Adrenal gland (tissue), 5 donors: ENCODE data around the gene PALM2AKAP2.

Experiments used
- POLR2A ChIP-seq, 2 donors: fragments of 450-650 bp; IDR thresholded peaks; one replicate each; pipeline ENCODE4 v1.6.1; 2017; ENCODE audit warnings: antibody characterized with exemption in 2 of 2, mild to moderate bottlenecking in 2 of 2, moderate library complexity in 1 of 2
- TF ChIP-seq, protein P1 (sequence below), 6 experiments: fragments of 450-650 bp in 4 of 6; fragments of 200-600 bp in 2 of 6; sonication (generic) in 1 of 6; IDR thresholded peaks; 1 replicate in 5 of 6; 2 replicates in 1 of 6; pipeline versions ENCODE4 v1.5.1 to v1.8.0; 2016 to 2021; ENCODE audit warnings: antibody characterized with exemption in 6 of 6, mild to moderate bottlenecking in 2 of 6, moderate library complexity in 1 of 6
- donor health status: DM: no; HTN: no; CAD: no.

DNA sequence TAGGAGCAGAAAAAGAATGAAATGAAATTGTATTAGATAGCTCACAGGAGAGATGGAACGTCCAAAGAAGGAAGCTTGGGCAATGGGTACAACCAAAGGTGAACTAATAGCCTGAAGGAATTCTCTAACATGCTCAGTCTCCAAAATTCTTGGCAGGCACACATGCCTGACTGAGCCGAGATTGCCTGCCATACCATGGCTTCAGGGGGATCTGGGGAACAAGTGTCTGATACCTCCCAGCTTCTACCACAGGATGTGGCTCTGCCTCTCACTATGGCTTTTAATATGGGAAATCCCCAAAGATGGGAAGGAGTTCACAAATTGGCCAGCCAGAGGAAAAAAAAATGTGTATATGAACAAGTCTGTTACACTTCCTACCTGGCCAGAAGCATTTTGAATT, 3.6 kb upstream of the PALM2AKAP2 start:
- TF ChIP-seq, protein P1, sequence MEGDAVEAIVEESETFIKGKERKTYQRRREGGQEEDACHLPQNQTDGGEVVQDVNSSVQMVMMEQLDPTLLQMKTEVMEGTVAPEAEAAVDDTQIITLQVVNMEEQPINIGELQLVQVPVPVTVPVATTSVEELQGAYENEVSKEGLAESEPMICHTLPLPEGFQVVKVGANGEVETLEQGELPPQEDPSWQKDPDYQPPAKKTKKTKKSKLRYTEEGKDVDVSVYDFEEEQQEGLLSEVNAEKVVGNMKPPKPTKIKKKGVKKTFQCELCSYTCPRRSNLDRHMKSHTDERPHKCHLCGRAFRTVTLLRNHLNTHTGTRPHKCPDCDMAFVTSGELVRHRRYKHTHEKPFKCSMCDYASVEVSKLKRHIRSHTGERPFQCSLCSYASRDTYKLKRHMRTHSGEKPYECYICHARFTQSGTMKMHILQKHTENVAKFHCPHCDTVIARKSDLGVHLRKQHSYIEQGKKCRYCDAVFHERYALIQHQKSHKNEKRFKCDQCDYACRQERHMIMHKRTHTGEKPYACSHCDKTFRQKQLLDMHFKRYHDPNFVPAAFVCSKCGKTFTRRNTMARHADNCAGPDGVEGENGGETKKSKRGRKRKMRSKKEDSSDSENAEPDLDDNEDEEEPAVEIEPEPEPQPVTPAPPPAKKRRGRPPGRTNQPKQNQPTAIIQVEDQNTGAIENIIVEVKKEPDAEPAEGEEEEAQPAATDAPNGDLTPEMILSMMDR (IDR thresholded peaks at IDR 0.05): no peak
- no peak for TF ChIP-seq POLR2A (IDR thresholded peaks at IDR 0.05)
